Activated CD4-positive, alpha-beta T cell treated with anti-CD3 and anti-CD28 coated beads, Interleukin-2, amount 10 ng/mL, durations not matched to agents 7 days and 5 days (primary cell): ENCODE results near the gene CGB1. TPM values are rescaled to one million over a fixed set of nuclear protein-coding genes. Genes with fewer than 3 reads are reported as not detected.

Experiments
- CTCF ChIA-PET: fragments of 350-600 bp; sonication (Branson Sonifier 250); formaldehyde crosslinking; loops from one replicate; lab custom pipeline; 2021; ENCODE audit warnings: antibody characterized with exemption; lab: Charles Lee
- POLR2A ChIA-PET: fragments of 350-600 bp; sonication (Branson Sonifier 250); formaldehyde crosslinking; loops from one replicate; lab custom pipeline; 2021; ENCODE audit warnings: antibody characterized with exemption; lab: Charles Lee
- DNase-seq: peaks from one replicate; pipeline ENCODE4 v3.0.0-alpha.2; 2020
- H3K27ac Mint-ChIP-seq: one replicate; pipeline ENCODE4 v1.8.0; 2021; ENCODE audit warnings: mild to moderate bottlenecking, moderate library complexity, mixed read lengths
- H3K27me3 Mint-ChIP-seq: one replicate; pipeline ENCODE4 v1.8.0; 2021; ENCODE audit warnings: mixed read lengths
- H3K36me3 Mint-ChIP-seq: one replicate; pipeline ENCODE4 v1.8.0; 2021; ENCODE audit warnings: low read depth, mixed read lengths
- H3K4me1 Mint-ChIP-seq: one replicate; pipeline ENCODE4 v1.8.0; 2021; ENCODE audit warnings: mixed read lengths
- H3K4me3 Mint-ChIP-seq: one replicate; pipeline ENCODE4 v1.8.0; 2021; ENCODE audit warnings: mild to moderate bottlenecking, moderate library complexity, mixed read lengths
- H3K9me3 Mint-ChIP-seq: one replicate; pipeline ENCODE4 v1.8.0; 2021; ENCODE audit warnings: mixed read lengths
- microRNA-seq: library from miRNA; unstranded; fragments of <30 nt; microRNA quantifications from one replicate; pipeline ENCODE4 v1.2.0, GENCODE V29; 2021; ENCODE audit warnings: borderline microRNAs expressed, borderline replicate concordance
- total RNA-seq, 2 experiments: library from RNA; stranded (reverse); gene quantifications; one replicate each; pipeline ENCODE4 v1.2.3, GENCODE V29; 2021

Gene CGB1
- total RNA-seq, 2 experiments from 2014 or later: not detected

DNA sequence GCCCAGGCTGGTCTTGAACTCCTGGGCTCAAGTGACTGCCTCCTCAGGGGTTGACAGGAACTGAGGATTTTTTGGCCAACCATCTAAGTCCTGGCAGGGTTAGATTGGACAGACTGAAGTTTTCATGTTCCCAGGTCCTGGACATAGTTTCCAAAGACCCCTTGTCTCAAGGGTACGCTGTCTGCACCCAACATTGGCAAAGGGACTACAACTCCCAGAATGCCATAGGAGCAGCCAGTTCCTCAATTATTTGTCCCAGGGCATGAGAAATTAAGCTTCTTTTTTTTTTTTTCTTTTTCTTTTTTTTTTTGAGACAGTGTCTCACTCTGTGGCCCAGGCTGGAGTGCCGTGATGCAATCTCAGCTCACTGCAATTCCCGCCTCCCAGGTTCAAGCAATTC lies 50.5 kb downstream of the CGB1 start:
- H3K9me3 Mint-ChIP-seq: no peaks in the 10 kb centered on the region
- peaks cover 37% of the 10 kb centered on the region for H3K36me3 Mint-ChIP-seq
- no peak overlapping the region for H3K4me3 Mint-ChIP-seq
- H3K4me1 Mint-ChIP-seq: peaks cover 9% of the 10 kb centered on the region
- CTCF ChIA-PET: interaction anchor here (0.6 to 1.6 kb wide), 3 partner anchors 10 to 27 kb away, joined by 3 to 6 read pairs (median 6); no protein-coding TSS in a partner anchor
- no peaks in the 10 kb centered on the region for H3K27me3 Mint-ChIP-seq
- POLR2A ChIA-PET: no interaction called here
- DNase-seq: no peak
- H3K27ac Mint-ChIP-seq: no peak overlapping the region

DNA sequence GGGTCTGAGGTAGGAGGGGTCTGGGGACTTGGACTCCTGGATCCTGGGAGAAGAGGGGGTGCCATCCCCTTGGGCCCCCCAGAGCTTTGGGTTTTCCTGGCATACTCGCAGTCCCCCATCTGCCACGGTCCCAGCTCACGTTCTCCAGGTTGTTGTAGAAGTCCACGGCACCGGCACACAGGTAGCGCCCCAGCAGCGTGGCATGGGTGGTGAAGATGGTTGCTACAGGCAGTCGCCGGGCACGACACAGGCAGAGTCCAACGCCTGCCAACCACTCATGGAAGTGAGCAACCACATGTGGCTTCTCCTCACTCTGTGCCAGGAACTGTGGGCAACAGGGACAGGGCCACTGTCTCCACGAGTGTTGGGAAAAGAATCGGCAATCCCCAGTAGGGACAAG lies 51.0 kb downstream of the CGB1 start:
- no peaks in the 10 kb centered on the region for H3K27me3 Mint-ChIP-seq
- POLR2A ChIA-PET: no interaction called here
- H3K27ac Mint-ChIP-seq: no peak overlapping the region
- H3K36me3 Mint-ChIP-seq: peaks cover 40% of the 10 kb centered on the region
- H3K4me3 Mint-ChIP-seq: no peak overlapping the region
- peaks cover 5% of the 10 kb centered on the region for H3K4me1 Mint-ChIP-seq
- CTCF ChIA-PET: interaction anchor here (0.6 to 10.8 kb wide), 2 partner anchors 7 to 9 kb away, joined by 3 to 89 read pairs; partner anchors contain the start of genes GYS1 and RUVBL2
- no peak for DNase-seq
- no peaks in the 10 kb centered on the region for H3K9me3 Mint-ChIP-seq

Small RNA genes within 50 kb of the gene (microRNA-seq; reads per million reads assigned to microRNA genes)
- gene MIR6798: 0.63 reads per million

Other genes starting within 250 kb of the CGB1 start
- gene BCAT2, start 225.9 kb downstream of the CGB1 start, total RNA-seq: 10 to 100 TPM; 42.3 to 43.3 TPM
- under 1 TPM; 0.27 to 0.77 TPM for gene HSD17B14, start 200.4 kb downstream of the CGB1 start, total RNA-seq
- gene PLEKHA4, start 168.3 kb downstream of the CGB1 start, total RNA-seq: 1 to 10 TPM; 3.8 to 4.6 TPM
- 10 to 100 TPM; 49.6 to 53.3 TPM for gene PPP1R15A, start 164.5 kb downstream of the CGB1 start, total RNA-seq
- not detected for gene TULP2, start 138.2 kb downstream of the CGB1 start, total RNA-seq
- 100 to 1,000 TPM; 231 to 251 TPM for gene NUCB1, start 136.6 kb downstream of the CGB1 start, total RNA-seq
- gene DHDH, start 103.2 kb downstream of the CGB1 start, total RNA-seq: 1 to 10 TPM; 3.1 to 3.2 TPM
- gene BAX, start 82.0 kb downstream of the CGB1 start, total RNA-seq: 100 to 1,000 TPM; 310 to 324 TPM
- 100 to 1,000 TPM; 683 to 880 TPM for gene FTL, start 71.6 kb downstream of the CGB1 start, total RNA-seq
- gene GYS1, start 43.6 kb downstream of the CGB1 start, total RNA-seq: 10 to 100 TPM; 55.8 to 60.8 TPM
- 10 to 100 TPM; 82.2 to 89.4 TPM for gene RUVBL2, start 43.0 kb downstream of the CGB1 start, total RNA-seq
- not detected for gene LHB, start 19.8 kb downstream of the CGB1 start, total RNA-seq
- gene CGB3, start 12.6 kb downstream of the CGB1 start, total RNA-seq: not detected
- under 1 TPM in 1 of 2 experiments, not detected in 1; 0.47 TPM for gene CGB2, start 5.0 kb downstream of the CGB1 start, total RNA-seq
- gene CGB5, start 7.0 kb upstream of the CGB1 start, total RNA-seq: not detected
- not detected for gene CGB8, start 12.2 kb upstream of the CGB1 start, total RNA-seq
- not detected for gene CGB7, start 20.9 kb upstream of the CGB1 start, total RNA-seq
- gene NTF4, start 27.9 kb upstream of the CGB1 start, total RNA-seq: not detected
- not detected for gene KCNA7, start 35.8 kb upstream of the CGB1 start, total RNA-seq
- 100 to 1,000 TPM; 234 to 249 TPM for gene SNRNP70, start 48.6 kb upstream of the CGB1 start, total RNA-seq
- gene LIN7B, start 77.5 kb upstream of the CGB1 start, total RNA-seq: 1 to 10 TPM; 5.6 TPM
- gene C19orf73, start 82.2 kb upstream of the CGB1 start, total RNA-seq: 1 to 10 TPM; 1.0 to 1.3 TPM
- 1 to 10 TPM; 1.6 TPM for gene PPFIA3, start 82.6 kb upstream of the CGB1 start, total RNA-seq
- gene HRC, start 118.5 kb upstream of the CGB1 start, total RNA-seq: not detected
- under 1 TPM; 0.25 to 0.33 TPM for gene TRPM4, start 120.9 kb upstream of the CGB1 start, total RNA-seq